HL-60/S4 (cell line): Measurements from ENCODE around the gene ARID4B.
"Not testable (repeated sequence)": the region's sequence is repeated elsewhere in the genome, so short reads cannot be mapped to it uniquely, and the experiment has no call there.

ENCODE experiments used
- in situ Hi-C: fragments of 300-500 bp; cut with MboI; formaldehyde crosslinking; loops from 2 replicates; pipeline ENCODE4 v1.14.3; 2022; ENCODE audit warnings: low sequenced_read_pairs

ARID4B gene

GRCh38 chr1:235270625-235271024 lies 57.4 kb downstream of the ARID4B start:
- in situ Hi-C loops = no loop called here

GRCh38 chr1:235269990-235270389 lies 58.0 kb downstream of the ARID4B start:
- in situ Hi-C loops = not testable (repeated sequence)

GRCh38 chr1:235268379-235269125 lies 59.4 kb downstream of the ARID4B start:
- in situ Hi-C loops = no loop called here

GRCh38 chr1:235266967-235267366 lies 61.0 kb downstream of the ARID4B start:
- in situ Hi-C loops = no loop called here

GRCh38 chr1:235266325-235266724 lies 61.7 kb downstream of the ARID4B start:
- in situ Hi-C loops = no loop called here

GRCh38 chr1:235265900-235266299 lies 62.1 kb downstream of the ARID4B start:
- in situ Hi-C loops = no loop called here

GRCh38 chr1:235264327-235264726 lies 63.7 kb downstream of the ARID4B start:
- in situ Hi-C loops = no loop called here

GRCh38 chr1:235262539-235262938 lies 65.4 kb downstream of the ARID4B start:
- in situ Hi-C loops = no loop called here

GRCh38 chr1:235261243-235261642 lies 66.7 kb downstream of the ARID4B start:
- in situ Hi-C loops = no loop called here

GRCh38 chr1:235259133-235259778 lies 68.7 kb downstream of the ARID4B start:
- in situ Hi-C loops = no loop called here

GRCh38 chr1:235258068-235258467 lies 69.9 kb downstream of the ARID4B start:
- in situ Hi-C loops = not testable (repeated sequence)

- in situ Hi-C loops = no loop called here
These were observed 73.3 kb downstream of the ARID4B start for GRCh38 chr1:235254721-235255120.

GRCh38 chr1:235253219-235253962 lies 74.6 kb downstream of the ARID4B start:
- in situ Hi-C loops = no loop called here

- in situ Hi-C loops = no loop called here
These were observed 77.5 kb downstream of the ARID4B start for GRCh38 chr1:235250430-235250829.

GRCh38 chr1:235246022-235246948 lies 81.7 kb downstream of the ARID4B start:
- in situ Hi-C loops = loop anchor here (10.0 kb wide), 1 partner anchor 169 kb away; no protein-coding TSS in a partner anchor

GRCh38 chr1:235244974-235245592 lies 82.9 kb downstream of the ARID4B start:
- in situ Hi-C loops = loop anchor here (10.0 kb wide), 1 partner anchor 170 kb away; no protein-coding TSS in a partner anchor

GRCh38 chr1:235240960-235241359 lies 87.0 kb downstream of the ARID4B start:
- in situ Hi-C loops = loop anchor here (10.0 kb wide), 1 partner anchor 174 kb away; no protein-coding TSS in a partner anchor

GRCh38 chr1:235239851-235240250 lies 88.1 kb downstream of the ARID4B start:
- in situ Hi-C loops = loop anchor here (10.0 kb wide), 1 partner anchor 175 kb away; no protein-coding TSS in a partner anchor

GRCh38 chr1:235238558-235238957 lies 89.4 kb downstream of the ARID4B start:
- in situ Hi-C loops = no loop called here

GRCh38 chr1:235236128-235236527 lies 91.9 kb downstream of the ARID4B start:
- in situ Hi-C loops = no loop called here
